ENCODE measurements around the gene DUOXA1. TPM values are rescaled to one million over a fixed set of nuclear protein-coding genes. Genes with fewer than 3 reads are reported as not detected.

DUOXA1 gene
- total RNA-seq, 6 experiments from 2014 or later, result 0.09 to 0.31 (median 0.16) TPM; not detected in 3

DNA sequence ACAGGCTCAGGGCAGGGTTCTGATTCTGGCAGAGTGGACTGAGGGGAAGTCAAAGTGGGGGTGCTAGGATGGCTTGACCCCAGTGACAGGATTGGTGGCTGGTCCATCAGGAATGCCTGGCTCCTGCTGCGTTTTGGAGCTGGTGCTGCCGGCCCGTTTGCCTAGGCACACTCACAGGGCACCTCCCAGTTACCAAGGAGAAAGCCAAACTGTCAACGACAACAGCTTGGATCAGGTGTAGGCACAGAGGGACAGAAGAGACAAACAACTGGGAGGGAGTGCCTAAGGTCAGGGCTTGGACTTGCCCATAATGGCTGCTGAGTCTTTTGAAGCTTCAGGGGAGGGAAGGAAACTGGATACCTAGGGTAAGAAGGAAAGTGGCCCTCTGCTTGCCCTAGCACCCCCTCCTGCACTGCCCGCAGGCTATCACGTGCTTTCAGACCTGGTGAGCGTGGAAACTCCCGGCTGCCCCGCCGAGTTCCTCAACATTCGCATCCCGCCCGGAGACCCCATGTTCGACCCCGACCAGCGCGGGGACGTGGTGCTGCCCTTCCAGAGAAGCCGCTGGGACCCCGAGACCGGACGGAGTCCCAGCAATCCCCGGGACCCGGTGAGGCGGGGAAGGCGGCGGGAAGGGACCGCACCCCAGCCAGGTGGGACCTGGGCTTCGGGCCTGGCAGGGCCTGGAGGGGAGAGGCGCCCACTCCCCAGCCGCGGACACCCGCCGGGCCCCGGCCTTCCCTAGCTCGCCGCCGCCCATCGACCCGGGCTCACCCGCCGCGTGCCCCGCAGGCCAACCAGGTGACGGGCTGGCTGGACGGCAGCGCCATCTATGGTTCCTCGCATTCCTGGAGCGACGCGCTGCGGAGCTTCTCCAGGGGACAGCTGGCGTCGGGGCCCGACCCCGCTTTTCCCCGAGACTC lies 5.3 kb upstream of the DUOXA1 start:
- H3K4me1 Mint-ChIP-seq (ENCODE audit: low read depth), result no peaks in the 10 kb centered on the region
- TF ChIP-seq, protein P1, sequence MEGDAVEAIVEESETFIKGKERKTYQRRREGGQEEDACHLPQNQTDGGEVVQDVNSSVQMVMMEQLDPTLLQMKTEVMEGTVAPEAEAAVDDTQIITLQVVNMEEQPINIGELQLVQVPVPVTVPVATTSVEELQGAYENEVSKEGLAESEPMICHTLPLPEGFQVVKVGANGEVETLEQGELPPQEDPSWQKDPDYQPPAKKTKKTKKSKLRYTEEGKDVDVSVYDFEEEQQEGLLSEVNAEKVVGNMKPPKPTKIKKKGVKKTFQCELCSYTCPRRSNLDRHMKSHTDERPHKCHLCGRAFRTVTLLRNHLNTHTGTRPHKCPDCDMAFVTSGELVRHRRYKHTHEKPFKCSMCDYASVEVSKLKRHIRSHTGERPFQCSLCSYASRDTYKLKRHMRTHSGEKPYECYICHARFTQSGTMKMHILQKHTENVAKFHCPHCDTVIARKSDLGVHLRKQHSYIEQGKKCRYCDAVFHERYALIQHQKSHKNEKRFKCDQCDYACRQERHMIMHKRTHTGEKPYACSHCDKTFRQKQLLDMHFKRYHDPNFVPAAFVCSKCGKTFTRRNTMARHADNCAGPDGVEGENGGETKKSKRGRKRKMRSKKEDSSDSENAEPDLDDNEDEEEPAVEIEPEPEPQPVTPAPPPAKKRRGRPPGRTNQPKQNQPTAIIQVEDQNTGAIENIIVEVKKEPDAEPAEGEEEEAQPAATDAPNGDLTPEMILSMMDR (IDR thresholded peaks at IDR 0.05), result no peak
- no peak overlapping the region for H3K4me3 Mint-ChIP-seq
- no peaks in the 10 kb centered on the region for H3K9me3 Mint-ChIP-seq
- DNase-seq, result no peak
- H3K36me3 Mint-ChIP-seq (ENCODE audit: low read depth), result no peaks in the 10 kb centered on the region
- H3K27me3 Mint-ChIP-seq (ENCODE audit: insufficient read depth), result peaks cover 34% of the 10 kb centered on the region
- no peak overlapping the region for H3K27ac Mint-ChIP-seq

DNA sequence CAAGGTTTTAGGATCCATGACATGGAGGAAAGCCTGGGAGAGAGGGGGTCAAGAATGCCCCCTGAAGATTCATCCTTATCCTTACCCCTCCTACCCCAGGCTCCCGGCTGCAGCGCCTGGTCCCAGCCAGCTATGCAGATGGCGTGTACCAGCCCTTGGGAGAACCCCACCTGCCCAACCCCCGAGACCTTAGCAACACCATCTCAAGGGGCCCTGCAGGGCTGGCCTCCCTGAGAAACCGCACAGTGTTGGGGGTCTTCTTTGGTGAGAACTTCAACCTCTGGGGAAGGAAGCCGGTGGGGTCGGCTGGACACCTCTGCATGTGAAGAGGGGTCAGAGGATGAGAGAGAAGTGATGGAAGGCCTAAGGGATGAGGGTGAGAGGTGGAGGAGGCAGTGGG lies 4.4 kb upstream of the DUOXA1 start:
- Mint-ChIP-seq H3K9me3 (no peaks in the 10 kb centered on the region), H3K36me3 (ENCODE audit: low read depth) (no peaks in the 10 kb centered on the region), H3K27me3 (ENCODE audit: insufficient read depth) (peaks cover 34% of the 10 kb centered on the region), H3K4me3 (no peak overlapping the region), H3K27ac (no peak overlapping the region), H3K4me1 (ENCODE audit: low read depth) (no peaks in the 10 kb centered on the region)
- TF ChIP-seq, protein P1 (IDR thresholded peaks at IDR 0.05), result no peak
- no peak for DNase-seq

DNA sequence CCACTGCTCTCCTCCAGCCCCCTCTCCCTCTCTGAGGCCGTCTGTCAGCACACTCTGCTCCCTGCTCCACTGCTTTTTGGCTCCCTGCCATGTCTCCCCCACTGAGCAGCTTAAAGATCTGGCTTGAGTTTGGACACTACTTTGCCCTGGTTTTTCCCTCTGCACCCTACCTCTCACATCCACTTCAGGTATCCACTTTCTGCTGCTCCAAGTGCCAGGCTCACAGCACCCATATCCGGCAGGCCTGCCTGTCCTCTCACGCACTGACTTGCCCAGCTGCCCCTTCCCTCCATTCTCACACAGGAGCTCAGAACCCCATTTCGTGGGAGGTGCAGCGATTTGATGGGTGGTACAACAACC lies 3.9 kb upstream of the DUOXA1 start:
- DNase-seq, result no peak
- TF ChIP-seq, protein P1 (IDR thresholded peaks at IDR 0.05), result no peak
- H3K4me3 Mint-ChIP-seq, result no peak overlapping the region
- no peaks in the 10 kb centered on the region for H3K9me3 Mint-ChIP-seq
- H3K27ac Mint-ChIP-seq, result no peak overlapping the region
- H3K4me1 Mint-ChIP-seq (ENCODE audit: low read depth), result no peaks in the 10 kb centered on the region
- H3K36me3 Mint-ChIP-seq (ENCODE audit: low read depth), result no peaks in the 10 kb centered on the region
- peaks cover 35% of the 10 kb centered on the region for H3K27me3 Mint-ChIP-seq (ENCODE audit: insufficient read depth)

DNA sequence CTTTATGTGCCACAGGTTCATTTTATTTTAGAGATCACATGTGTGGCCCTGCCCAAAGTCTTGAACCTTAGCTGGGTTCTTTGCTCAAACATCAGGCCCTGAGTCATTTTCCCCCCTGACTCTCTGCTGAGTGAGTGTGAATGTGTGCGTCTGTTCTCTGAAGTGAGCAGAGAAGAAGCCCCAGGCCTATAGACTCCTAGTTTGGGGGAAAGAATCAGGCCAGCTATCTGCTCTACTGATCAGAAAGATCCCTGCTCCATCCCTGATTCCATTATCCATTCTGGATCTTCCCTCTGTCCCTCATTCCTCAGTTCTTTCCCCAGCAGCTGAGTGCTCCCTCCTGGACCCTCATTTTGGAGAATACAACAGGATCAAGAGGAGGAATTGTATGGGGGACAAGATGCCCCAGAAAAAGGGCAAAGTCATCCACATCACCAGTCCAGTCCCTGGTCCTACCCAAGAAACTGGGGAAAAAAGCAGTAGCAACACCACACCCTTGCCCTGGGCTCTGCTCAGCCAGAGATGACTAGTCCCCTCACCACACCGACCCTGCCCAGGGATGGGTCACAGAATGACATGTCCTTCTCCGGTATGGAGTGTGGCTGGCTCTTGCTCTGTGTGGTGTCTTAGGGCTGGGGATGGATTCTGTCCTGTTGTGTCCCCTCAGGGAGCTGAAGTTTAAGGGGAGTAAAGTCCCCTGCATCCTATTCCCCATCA lies 3.3 kb upstream of the DUOXA1 start:
- H3K36me3 Mint-ChIP-seq (ENCODE audit: low read depth), result no peaks in the 10 kb centered on the region
- no peak overlapping the region for H3K27ac Mint-ChIP-seq
- peaks cover 38% of the 10 kb centered on the region for H3K27me3 Mint-ChIP-seq (ENCODE audit: insufficient read depth)
- no peak overlapping the region for H3K4me3 Mint-ChIP-seq
- DNase-seq, result no peak
- TF ChIP-seq, protein P1 (IDR thresholded peaks at IDR 0.05), result no peak
- no peaks in the 10 kb centered on the region for H3K4me1 Mint-ChIP-seq (ENCODE audit: low read depth)
- H3K9me3 Mint-ChIP-seq, result no peaks in the 10 kb centered on the region

DNA sequence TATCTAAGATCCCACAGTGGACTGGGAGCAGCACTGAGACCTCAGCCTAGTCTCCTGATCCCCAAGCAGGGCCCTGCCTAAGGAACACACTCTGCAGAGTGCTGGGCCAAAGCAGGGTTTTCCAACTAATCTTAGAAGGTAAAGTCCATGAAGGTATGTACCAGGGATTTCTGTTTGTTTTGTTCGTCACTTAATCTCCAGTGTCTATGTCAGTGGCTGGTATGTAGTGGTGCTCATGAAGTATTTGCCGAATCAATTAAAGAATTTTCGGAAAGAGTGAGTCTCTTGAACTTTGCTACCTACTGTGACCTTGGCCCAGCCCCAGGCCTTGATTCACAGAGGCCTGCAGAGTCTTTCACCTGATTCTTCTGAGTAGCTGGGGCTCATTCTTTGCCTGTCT lies 1.8 kb upstream of the DUOXA1 start:
- no peaks in the 10 kb centered on the region for H3K9me3 Mint-ChIP-seq
- peaks cover 39% of the 10 kb centered on the region for H3K27me3 Mint-ChIP-seq (ENCODE audit: insufficient read depth)
- no peak for DNase-seq
- no peaks in the 10 kb centered on the region for H3K36me3 Mint-ChIP-seq (ENCODE audit: low read depth)
- H3K4me1 Mint-ChIP-seq (ENCODE audit: low read depth), result no peaks in the 10 kb centered on the region
- TF ChIP-seq, protein P1 (IDR thresholded peaks at IDR 0.05), result no peak
- no peak overlapping the region for H3K4me3 Mint-ChIP-seq
- no peak overlapping the region for H3K27ac Mint-ChIP-seq
